Measurements from ENCODE around the gene SPTB.
A peak's percentile ranks its signal among the peaks of the same experiment; 100 is the strongest.
"Not testable (repeated sequence)": the region's sequence is repeated elsewhere in the genome, so short reads cannot be mapped to it uniquely, and the experiment has no call there.

Gene SPTB

DNA sequence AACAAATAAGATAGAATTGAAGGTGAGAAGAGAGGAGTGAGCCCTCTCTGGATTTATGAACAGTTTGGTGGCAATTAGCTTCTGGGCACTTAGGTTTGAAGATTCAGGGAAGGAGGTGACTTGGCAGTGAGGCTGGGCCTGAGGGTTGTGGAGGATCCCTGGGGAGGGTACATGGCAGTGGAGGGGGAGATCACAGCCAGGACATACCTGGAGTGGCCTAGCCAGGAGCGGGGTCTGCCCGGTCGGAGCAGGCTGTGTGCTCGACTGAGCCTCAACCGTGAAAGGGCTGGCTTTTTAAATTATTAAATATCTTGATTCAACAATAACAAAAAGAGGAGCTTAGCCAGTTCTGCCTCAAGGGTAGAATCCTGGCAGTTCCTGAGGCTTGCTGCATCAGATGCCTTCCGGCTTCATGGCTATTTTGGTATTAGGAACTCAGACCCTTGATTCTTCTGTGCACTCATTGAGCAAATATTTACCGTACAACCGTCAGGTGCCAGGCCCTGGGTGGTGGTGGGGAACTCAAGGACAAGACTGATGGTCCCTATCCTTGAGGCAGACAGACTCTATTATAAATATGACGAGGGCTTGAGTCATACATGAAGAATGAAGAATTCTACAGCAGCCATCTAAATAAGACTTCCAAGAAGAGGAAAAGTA lies 73.4 kb downstream of the SPTB start:
- Histone ChIP-seq H3K79me2 (ENCODE audit: control insufficient read depth, low read length) (no peaks in the 10 kb centered on the region), H3K4me2 (ENCODE audit: low read length) (no peak overlapping the region), H3K9me2 (replicated peaks; ENCODE audit: control insufficient read depth, low read length) (no peaks in the 10 kb centered on the region), H3F3A (ENCODE audit: control insufficient read depth, insufficient read depth) (no peaks in the 10 kb centered on the region), H3K27ac (ENCODE audit: low read depth, low read length) (no peak overlapping the region), H3K9me3 (ENCODE audit: control insufficient read depth, insufficient read depth, low read length) (no peaks in the 10 kb centered on the region), H3K4me1 (ENCODE audit: control insufficient read depth, low read length) (no peaks in the 10 kb centered on the region), H3K4me3 (ENCODE audit: low read length) (no peak overlapping the region), H3K27me3 (ENCODE audit: control insufficient read depth, low read length) (peaks cover 4% of the 10 kb centered on the region; the same call in 1 of the 2 replicates), H3K36me3 (ENCODE audit: control insufficient read depth, low read length) (no peaks in the 10 kb centered on the region), H4K20me1 (ENCODE audit: control insufficient read depth, insufficient read depth, low read depth, low read length) (no peaks in the 10 kb centered on the region)
- TF ChIP-seq EZH2phosphoT487 (IDR thresholded peaks at IDR 0.05; ENCODE audit: borderline replicate concordance, low read length): no peak
- TF ChIP-seq, protein P1, sequence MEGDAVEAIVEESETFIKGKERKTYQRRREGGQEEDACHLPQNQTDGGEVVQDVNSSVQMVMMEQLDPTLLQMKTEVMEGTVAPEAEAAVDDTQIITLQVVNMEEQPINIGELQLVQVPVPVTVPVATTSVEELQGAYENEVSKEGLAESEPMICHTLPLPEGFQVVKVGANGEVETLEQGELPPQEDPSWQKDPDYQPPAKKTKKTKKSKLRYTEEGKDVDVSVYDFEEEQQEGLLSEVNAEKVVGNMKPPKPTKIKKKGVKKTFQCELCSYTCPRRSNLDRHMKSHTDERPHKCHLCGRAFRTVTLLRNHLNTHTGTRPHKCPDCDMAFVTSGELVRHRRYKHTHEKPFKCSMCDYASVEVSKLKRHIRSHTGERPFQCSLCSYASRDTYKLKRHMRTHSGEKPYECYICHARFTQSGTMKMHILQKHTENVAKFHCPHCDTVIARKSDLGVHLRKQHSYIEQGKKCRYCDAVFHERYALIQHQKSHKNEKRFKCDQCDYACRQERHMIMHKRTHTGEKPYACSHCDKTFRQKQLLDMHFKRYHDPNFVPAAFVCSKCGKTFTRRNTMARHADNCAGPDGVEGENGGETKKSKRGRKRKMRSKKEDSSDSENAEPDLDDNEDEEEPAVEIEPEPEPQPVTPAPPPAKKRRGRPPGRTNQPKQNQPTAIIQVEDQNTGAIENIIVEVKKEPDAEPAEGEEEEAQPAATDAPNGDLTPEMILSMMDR (IDR thresholded peaks at IDR 0.05; ENCODE audit: low read depth, low read length, poor library complexity, severe bottlenecking): no peak

DNA sequence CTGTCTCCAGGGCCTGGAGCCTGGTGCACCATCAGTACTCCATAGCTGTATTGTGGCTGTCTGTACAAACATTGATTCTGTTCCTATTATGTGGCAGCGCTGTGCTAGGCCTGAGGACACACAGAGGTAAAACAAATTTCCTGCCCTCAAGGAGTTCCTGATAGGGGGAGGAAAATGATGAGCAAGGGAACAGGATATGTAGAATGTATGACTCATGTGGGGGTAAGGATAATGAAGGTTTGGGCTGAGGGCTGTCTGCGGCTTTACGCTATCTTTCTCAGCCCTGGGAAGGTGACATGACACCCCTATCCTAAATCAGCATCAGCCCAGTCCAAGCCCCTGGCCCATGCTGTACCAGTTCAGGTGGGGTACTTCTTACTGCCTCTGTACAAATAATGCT lies 74.1 kb downstream of the SPTB start:
- not testable (repeated sequence) for H3K36me3 ChIP-seq (ENCODE audit: control insufficient read depth, low read length); H4K20me1 ChIP-seq (ENCODE audit: control insufficient read depth, insufficient read depth, low read depth, low read length); H3K9me2 ChIP-seq (replicated peaks; ENCODE audit: control insufficient read depth, low read length); H3K27ac ChIP-seq (ENCODE audit: low read depth, low read length); H3K4me3 ChIP-seq (ENCODE audit: low read length); H3K4me2 ChIP-seq (ENCODE audit: low read length); H3K9me3 ChIP-seq (ENCODE audit: control insufficient read depth, insufficient read depth, low read length); H3K4me1 ChIP-seq (ENCODE audit: control insufficient read depth, low read length); H3F3A ChIP-seq (ENCODE audit: control insufficient read depth, insufficient read depth); H3K27me3 ChIP-seq (ENCODE audit: control insufficient read depth, low read length); H3K79me2 ChIP-seq (ENCODE audit: control insufficient read depth, low read length)

GRCh38 chr14:64804754-64805260 lies 74.9 kb downstream of the SPTB start:
- no peak overlapping the region for H3K27ac ChIP-seq (ENCODE audit: low read depth, low read length)
- no peaks in the 10 kb centered on the region for H3K9me3 ChIP-seq (ENCODE audit: control insufficient read depth, insufficient read depth, low read length)
- no peaks in the 10 kb centered on the region for H3K4me1 ChIP-seq (ENCODE audit: control insufficient read depth, low read length)
- TF ChIP-seq, protein P1 (IDR thresholded peaks at IDR 0.05; ENCODE audit: low read depth, low read length, poor library complexity, severe bottlenecking): no peak
- no peak for TF ChIP-seq EZH2phosphoT487 (IDR thresholded peaks at IDR 0.05; ENCODE audit: borderline replicate concordance, low read length)
- no peaks in the 10 kb centered on the region for H3F3A ChIP-seq (ENCODE audit: control insufficient read depth, insufficient read depth)
- no peaks in the 10 kb centered on the region for H4K20me1 ChIP-seq (ENCODE audit: control insufficient read depth, insufficient read depth, low read depth, low read length)
- H3K27me3 ChIP-seq (ENCODE audit: control insufficient read depth, low read length): peaks cover 4% of the 10 kb centered on the region; the same call in 1 of the 2 replicates
- H3K4me2 ChIP-seq (ENCODE audit: low read length): no peak overlapping the region
- no peaks in the 10 kb centered on the region for H3K9me2 ChIP-seq (replicated peaks; ENCODE audit: control insufficient read depth, low read length)
- H3K4me3 ChIP-seq (ENCODE audit: low read length): no peak overlapping the region
- H3K79me2 ChIP-seq (ENCODE audit: control insufficient read depth, low read length): no peaks in the 10 kb centered on the region
- no peaks in the 10 kb centered on the region for H3K36me3 ChIP-seq (ENCODE audit: control insufficient read depth, low read length)

- Histone ChIP-seq H3K27me3 (ENCODE audit: control insufficient read depth, low read length) (peaks cover 4% of the 10 kb centered on the region; the same call in 1 of the 2 replicates), H3K36me3 (ENCODE audit: control insufficient read depth, low read length) (no peaks in the 10 kb centered on the region)
These were observed 77.9 kb downstream of the SPTB start for GRCh38 chr14:64801800-64802199.

More at GRCh38 chr14:64801800-64802199, 77.9 kb downstream of the SPTB start:
- H3K9me3 ChIP-seq (ENCODE audit: control insufficient read depth, insufficient read depth, low read length): no peaks in the 10 kb centered on the region
- no peaks in the 10 kb centered on the region for H3F3A ChIP-seq (ENCODE audit: control insufficient read depth, insufficient read depth)
- H3K4me3 ChIP-seq (ENCODE audit: low read length): no peak overlapping the region
- H3K27ac ChIP-seq (ENCODE audit: low read depth, low read length): no peak overlapping the region
- no peaks in the 10 kb centered on the region for H3K9me2 ChIP-seq (replicated peaks; ENCODE audit: control insufficient read depth, low read length)
- H3K4me2 ChIP-seq (ENCODE audit: low read length): no peak overlapping the region
- H3K79me2 ChIP-seq (ENCODE audit: control insufficient read depth, low read length): no peaks in the 10 kb centered on the region
- no peaks in the 10 kb centered on the region for H4K20me1 ChIP-seq (ENCODE audit: control insufficient read depth, insufficient read depth, low read depth, low read length)
- TF ChIP-seq, protein P1 (IDR thresholded peaks at IDR 0.05; ENCODE audit: low read depth, low read length, poor library complexity, severe bottlenecking): peak; percentile 38
- no peak for TF ChIP-seq EZH2phosphoT487 (IDR thresholded peaks at IDR 0.05; ENCODE audit: borderline replicate concordance, low read length)
- no peaks in the 10 kb centered on the region for H3K4me1 ChIP-seq (ENCODE audit: control insufficient read depth, low read length)

Data from DOHH2 (cell line).